GM13977 (cell line): ENCODE results near the gene CYREN.
"Not testable (repeated sequence)": the region's sequence is repeated elsewhere in the genome, so short reads cannot be mapped to it uniquely, and the experiment has no call there.

Experiments used
- DNase-seq: peaks from one replicate; pipeline ENCODE4 v3.0.0; 2012; ENCODE audit warnings: low spot score
- in situ Hi-C: fragments of 300-500 bp; cut with MboI; formaldehyde crosslinking; loops from one replicate; pipeline ENCODE4 v1.12.0; 2022; ENCODE audit warnings: low sequenced_read_pairs, low pct_unique_long_range_greater_than_20kb, mixed read lengths, inconsistent platforms; ENCODE audit not compliant: unreplicated experiment
- TF ChIP-seq, protein P1 (sequence below): IDR thresholded peaks from 2 replicates; pipeline ENCODE4 v1.5.1; 2012; ENCODE audit warnings: mild to moderate bottlenecking, control low read depth; ENCODE audit not compliant: insufficient read depth; ENCODE audit errors: extremely low read depth, missing control alignments

Gene CYREN, protein sequence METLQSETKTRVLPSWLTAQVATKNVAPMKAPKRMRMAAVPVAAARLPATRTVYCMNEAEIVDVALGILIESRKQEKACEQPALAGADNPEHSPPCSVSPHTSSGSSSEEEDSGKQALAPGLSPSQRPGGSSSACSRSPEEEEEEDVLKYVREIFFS

DNA sequence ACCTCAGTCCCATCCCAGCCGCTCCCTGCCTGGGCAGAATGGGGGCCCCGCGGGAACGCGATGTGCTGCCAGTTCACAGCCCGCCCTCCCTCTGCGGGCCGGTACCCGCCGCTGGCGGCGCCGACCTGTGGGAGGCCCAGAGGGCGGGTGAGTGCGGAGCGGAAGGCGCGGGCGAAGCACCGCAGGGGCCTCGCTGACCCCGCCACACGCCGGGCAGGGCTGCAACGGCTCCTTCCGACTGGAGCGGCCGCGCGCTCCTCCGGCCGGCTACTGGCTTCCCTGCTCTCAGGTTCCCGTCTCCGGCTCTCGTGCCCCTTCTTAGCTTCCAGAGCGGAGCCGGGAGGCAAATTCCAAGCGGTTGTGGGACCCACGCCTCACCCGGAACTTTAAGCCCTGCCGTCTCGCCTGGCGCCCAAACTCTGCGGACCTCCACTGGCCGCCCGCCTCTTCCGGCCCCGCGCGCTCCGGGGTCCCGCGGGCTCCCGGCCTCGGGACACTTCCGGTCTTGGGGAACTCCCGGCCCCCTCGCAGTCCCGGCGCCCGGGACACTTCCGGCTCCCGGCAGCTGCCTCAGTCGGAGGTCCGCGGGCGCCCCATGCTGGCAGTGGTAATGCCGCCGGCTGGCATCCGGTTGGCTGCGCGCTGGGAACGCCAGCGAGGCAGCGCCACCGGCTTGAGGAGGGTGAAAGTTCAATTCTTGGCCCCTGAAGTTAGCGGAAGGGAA lies at the start of gene CYREN:
Gene CYREN (minus strand): TSS at position 434 of the 724 bp plus-strand sequence. CDS start 1,785 bp downstream, outside the sequence.
- TF ChIP-seq, protein P1, sequence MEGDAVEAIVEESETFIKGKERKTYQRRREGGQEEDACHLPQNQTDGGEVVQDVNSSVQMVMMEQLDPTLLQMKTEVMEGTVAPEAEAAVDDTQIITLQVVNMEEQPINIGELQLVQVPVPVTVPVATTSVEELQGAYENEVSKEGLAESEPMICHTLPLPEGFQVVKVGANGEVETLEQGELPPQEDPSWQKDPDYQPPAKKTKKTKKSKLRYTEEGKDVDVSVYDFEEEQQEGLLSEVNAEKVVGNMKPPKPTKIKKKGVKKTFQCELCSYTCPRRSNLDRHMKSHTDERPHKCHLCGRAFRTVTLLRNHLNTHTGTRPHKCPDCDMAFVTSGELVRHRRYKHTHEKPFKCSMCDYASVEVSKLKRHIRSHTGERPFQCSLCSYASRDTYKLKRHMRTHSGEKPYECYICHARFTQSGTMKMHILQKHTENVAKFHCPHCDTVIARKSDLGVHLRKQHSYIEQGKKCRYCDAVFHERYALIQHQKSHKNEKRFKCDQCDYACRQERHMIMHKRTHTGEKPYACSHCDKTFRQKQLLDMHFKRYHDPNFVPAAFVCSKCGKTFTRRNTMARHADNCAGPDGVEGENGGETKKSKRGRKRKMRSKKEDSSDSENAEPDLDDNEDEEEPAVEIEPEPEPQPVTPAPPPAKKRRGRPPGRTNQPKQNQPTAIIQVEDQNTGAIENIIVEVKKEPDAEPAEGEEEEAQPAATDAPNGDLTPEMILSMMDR, result peak; percentile 83
- in situ Hi-C loops, result no loop called here
- peak; percentile 94 for DNase-seq

DNA sequence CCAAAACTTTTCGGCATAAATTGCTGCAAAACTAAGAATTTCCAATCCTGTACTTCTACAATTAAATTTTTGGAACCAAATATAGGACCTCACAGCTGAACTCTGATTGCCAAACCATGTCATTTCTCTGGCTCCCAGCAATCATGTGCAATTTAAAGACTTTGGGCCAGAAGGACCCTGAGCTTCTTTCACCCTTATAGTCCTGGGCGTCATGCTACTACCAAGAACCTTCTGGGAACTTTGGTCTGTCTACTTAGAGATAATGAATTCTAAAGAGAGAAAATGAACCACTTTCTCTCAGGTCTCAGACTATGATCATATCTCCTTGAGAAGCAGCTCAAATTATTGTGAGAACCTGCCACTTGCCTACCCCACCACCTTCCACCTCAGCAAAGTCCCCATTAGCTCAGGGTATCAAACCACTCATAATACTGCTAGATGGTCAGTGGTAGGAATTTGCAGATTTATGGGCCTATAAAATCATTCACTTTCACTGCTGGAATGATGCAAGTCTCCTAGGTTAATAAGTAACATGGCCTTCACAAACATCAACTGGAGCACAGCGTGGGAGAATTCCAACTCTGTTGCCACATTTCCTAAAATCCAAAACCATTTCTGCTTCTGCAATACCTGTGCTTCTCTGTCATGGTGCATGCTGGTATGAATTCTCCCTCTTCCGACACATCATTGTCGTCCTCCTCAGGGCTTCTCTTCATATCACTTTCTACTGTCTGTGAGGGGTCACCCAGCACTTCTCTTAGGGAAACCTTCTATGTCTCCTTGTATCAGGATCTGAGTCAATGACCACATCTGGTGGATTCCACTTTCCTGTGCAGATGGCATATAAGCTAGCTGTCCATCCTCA lies 47.4 kb upstream of the CYREN start:
- TF ChIP-seq, protein P1, result no peak
- in situ Hi-C loops, result no loop called here
- DNase-seq, result no peak

DNA sequence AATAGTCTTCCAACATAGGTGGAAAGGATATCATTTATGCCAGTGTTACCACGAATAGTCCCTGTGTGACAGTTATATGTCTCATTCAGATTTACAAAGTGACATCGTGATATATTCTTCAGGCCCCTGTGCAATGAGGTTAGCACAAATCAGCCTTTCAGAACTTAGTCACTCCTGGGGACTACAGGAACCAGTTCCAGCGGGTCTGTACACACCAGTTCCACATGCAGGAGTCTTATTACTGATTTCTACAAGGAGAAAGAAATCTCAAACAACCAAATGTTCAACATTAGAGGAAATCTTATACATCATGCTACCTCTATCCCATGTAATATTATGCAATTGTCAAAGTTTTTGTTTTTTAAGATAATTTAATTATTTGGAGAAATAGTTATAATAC lies 45.2 kb upstream of the CYREN start:
- in situ Hi-C loops, result no loop called here
- TF ChIP-seq, protein P1, result no peak

DNA sequence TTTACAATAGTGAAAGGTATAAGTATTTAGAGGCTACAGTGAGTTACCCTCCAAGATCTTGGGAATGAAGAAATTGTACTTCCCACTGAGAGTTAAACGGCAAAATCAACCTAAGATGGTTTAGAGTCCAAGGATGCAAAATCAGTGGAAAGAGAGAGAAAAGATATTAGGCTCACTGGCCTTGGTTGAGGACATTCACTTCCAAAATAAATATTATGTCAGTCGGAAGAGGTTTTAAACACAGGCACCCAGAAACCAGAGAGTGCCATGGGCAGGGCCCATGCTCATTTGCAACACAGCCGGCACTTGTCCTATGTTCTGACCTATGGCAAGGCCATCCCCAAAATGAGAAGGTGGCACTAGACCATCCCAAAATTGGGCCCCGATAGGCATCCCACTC lies 44.7 kb upstream of the CYREN start:
- TF ChIP-seq, protein P1, result no peak
- no peak for DNase-seq
- in situ Hi-C loops, result no loop called here

More for the DNA sequence above, 45.2 kb upstream of the CYREN start:
- DNase-seq, result no peak

DNA sequence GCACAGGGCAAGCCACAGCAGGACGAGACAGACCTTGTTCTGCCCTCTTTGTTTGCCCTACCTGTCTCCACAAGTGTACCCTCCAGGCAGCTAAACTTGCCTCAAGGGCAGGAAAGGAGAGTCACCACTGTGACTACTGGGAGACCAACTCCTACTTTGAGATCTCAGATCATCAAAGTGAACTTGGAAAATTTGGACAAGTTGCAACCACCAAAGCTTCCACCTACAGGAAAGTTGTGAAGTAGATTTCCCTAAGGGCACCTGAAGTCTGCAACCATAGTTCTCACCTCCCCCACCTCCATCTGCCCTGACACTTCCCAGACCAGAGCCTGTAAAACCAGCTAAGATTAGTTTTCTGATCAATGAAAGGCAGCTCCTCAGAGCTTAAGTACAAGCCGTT lies 43.3 kb upstream of the CYREN start:
- TF ChIP-seq, protein P1, result no peak
- DNase-seq, result no peak
- in situ Hi-C loops, result no loop called here

DNA sequence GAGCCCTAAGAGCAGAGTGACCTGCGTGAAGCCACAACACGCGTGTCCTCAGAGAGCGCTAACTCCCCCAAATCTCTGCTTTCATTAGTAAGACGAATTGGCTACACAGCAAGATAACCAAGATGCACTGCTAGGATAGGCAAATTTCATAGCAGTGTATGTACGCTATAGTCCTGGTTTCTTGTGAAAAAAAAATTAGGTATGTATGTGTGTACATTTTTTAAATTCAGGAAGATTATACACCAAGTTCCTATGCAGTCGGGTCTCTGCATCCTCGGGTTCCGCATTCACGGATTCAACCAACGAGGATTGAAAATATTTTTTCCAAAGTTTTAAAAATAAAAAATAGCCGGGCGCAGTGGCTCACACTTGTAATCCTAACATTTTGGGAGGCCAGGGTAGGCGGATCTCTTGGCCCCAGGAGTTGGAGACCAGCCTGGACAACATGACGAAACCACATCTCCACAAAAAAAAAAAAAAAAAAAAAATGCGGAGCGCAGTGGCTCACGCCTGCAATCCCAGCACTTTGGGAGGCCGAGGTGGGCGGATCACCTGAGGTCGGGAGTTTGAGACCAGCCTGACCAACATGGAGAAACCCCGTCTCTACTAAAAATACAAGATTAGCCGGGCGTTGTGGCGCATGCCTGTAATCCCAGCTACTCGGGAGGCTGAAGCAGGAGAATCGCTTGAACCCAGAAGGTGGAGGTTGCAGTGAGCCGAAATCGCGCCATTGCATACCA lies 41.6 kb upstream of the CYREN start:
- DNase-seq, in situ Hi-C loops: not testable (repeated sequence)
